Stimulated activated CD8-positive, alpha-beta memory T cell treated with anti-CD3 and anti-CD28 coated beads, Interleukin-2, amount 100 ng/mL, for 48 hours (primary cell): Measurements from ENCODE around the gene MAGOH.

ENCODE experiments used
- DNase-seq, 2 donors: peaks; one replicate each; pipeline ENCODE4 v3.0.0-alpha.2; 2020; ENCODE audit warnings: low read depth in 2 of 2

The MAGOH gene

DNA sequence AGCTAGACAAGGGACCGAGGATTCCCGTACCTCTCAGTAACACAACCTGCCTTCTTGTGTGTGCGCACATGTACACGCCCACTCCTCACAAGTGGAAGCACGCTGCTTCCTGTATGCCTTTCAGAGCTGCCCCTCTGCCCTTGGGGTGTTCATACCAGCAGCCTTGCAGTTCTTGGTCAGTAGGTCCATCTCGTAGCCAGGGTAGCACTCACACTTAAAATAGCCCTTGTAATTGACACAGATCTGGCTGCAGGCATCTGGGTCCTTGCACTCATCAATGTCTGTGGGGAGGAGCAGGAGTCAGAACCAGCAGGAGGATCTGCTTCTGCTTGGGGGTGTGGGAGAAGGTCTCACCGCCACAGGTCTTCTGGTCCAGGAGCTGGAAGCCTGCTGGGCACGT, 32.6 kb upstream of the MAGOH start:
- no peak for DNase-seq

DNA sequence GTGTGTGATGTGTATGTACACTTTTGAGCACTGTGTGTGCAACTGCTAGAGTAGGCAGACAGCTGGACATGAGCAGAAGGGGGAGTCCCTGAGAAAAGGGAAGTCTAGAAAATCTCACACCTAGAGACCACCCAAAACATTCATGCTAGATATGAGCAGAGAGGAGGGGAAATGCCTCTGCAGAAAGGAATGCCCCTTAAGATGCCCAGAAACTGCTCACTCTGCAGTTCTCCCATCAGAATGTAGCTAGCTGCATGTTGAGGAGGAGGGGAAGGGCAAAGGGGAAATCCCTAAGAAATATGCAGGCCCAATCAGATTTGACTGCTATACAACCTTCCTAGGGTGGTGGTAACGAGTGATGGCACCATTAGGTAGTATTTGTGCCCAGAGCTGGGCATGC, 31.8 kb upstream of the MAGOH start:
- no peak for DNase-seq

DNA sequence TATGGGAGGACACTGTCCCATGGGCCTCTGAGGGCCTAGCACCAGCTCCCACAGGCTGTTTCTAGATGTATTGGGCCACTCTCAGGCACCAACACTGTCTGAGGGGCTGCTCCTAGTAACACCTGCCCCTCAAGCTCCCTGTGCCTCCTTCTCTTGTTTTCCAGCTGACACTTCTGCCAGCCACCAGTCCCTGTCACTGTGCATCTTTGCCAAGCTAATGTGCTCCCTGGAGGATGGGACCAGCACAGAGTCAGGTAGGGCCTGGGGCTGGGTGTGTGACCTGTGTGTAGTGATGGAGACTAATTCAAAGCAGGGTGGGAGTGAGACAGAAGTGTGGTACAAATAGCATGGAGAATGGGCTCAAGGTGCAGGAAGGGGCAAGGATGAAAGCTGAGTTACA, 29.4 kb upstream of the MAGOH start:
- no peak for DNase-seq

DNA sequence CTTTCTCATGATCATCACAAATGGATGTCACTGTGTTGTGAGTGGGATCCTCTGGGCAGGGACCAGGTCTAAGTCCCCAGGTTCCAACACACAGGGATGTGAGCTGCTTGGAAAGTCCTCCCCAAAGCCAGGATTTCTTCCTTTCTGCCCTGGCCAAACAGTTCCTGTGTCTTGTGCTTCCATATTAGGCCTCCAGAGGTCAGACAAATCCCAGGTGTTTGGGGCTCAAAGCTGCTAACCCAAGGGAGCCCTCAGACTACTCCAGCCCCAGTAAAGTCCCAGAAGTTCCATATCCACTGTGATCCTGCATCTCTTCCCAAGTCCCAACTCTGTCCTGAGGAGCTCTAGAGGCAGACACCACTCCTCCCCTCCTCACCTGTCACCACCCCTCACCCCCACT, 27.7 kb upstream of the MAGOH start:
- DNase-seq, result no peak

DNA sequence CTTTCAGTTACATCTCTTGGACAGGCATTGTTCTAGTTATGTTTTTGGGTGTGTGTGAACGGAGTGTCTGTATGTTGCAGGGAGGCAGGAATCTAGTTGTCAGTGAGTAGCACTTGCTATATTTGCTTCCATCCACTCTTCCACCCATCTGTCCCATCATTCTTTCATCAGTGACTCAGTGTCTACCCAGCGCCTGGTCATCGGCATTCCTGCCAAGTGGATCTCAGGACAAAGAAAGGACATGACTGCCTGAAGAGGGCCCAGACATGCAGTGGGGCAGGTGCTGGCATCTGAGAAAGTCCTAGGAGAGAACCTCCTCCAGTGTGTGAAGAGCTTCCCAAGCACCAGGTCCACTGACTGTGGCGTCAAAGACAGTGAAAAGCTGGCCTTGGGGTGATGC, 27.3 kb upstream of the MAGOH start:
- no peak for DNase-seq

DNA sequence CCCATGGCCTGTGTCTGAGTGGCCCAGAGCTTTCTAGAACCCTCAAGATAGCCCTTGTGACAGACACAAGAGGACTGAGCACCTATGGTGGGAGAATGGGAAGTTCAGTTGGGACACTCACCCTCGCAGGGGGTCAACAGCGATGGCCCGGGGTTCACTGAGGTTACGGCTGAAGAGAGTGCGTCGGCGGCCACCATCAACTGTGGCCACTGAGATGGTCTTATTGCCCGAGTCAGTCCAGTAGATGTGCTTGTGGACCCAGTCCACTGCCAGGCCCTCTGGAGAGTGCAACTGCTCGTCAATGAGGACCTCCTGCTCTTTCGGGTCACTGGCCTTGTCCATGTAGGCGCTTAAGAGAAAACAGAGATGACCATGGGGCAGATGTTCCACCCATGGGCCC, 25.7 kb upstream of the MAGOH start:
- no peak for DNase-seq

DNA sequence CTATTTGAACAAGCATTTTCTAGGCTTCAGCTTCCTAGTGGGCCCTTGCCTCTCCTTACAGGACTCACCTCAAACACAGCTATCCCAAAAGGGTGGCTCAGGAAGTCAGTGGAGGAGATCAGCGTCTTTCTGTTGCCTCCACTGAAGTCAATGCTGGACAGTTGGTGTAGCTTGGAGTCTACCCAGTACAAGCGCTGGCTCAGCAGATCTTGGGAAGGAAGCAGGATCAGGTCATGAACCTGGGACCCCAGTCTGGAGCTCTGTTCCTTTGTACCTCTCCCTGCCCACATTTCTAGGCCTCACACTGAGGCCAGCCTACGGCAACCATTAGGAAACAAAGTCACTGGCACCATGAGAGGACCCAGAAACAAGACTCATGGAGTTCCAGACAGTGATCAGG, 23.7 kb upstream of the MAGOH start:
- no peak for DNase-seq

DNA sequence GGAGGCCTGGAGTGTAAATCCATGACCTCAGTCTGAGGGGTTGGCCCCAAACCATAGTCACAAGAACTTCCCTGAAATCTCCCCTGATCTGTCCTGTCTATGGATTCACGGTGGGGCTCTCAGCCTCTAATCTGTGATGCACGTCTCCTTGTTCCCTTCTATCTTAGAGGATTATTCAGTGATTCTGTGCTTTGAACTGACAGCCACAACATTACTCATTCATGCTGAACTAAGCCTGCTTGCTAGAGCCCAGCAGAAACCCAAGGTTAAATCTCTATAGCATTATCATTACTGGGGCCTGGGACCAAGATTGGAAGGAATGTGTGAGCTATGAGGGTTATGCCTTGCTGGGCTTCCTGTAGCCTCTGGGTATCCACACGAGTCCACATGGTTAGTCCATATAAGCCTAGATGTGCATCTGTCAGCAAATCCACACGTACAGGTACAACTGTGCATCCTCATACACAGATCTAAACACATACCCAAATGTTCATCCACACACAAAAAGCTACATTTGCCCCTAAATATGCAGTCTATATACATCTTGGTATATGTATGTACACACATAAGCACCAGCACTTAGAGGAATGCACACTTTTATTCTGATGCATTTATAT, 22.4 kb upstream of the MAGOH start:
- no peak for DNase-seq

DNA sequence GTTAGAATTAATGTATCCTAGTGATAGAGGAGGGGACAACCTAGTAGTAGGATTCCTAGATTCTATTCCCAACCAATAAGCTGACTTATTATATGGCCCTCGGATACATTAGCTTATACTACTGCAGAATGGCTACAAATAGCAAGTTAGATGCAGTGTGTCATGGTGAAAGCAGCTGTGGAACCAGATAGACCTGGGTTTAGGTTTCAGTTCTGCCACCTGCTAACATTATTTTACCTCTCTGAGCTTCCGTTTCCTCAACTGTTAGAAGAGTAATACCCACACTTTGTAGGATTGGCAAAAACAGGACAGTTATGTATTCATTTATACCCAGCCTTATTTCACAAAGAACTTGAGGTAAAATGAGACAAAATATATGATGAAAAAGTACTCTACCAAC, 21.6 kb upstream of the MAGOH start:
- no peak for DNase-seq

DNA sequence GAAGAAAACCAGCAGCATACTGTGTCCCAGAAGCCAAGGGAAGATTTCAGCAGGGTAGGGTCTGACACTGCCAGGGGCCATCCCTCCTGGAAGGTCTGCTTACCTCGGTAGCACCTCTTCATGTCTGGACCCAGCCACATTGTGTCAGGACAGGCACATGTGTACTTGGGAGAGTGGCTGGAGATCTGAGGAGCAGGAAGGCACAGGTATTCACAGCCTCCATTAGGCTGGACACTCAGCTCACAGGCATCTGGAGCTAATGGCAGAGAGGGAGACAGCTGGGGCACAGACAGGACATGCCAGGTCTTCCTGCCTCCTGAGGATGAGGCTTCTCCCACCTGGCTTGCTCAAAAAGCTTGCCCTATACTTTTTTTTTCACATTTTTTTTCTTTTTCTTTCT, 19.9 kb upstream of the MAGOH start:
- DNase-seq, result no peak

DNA sequence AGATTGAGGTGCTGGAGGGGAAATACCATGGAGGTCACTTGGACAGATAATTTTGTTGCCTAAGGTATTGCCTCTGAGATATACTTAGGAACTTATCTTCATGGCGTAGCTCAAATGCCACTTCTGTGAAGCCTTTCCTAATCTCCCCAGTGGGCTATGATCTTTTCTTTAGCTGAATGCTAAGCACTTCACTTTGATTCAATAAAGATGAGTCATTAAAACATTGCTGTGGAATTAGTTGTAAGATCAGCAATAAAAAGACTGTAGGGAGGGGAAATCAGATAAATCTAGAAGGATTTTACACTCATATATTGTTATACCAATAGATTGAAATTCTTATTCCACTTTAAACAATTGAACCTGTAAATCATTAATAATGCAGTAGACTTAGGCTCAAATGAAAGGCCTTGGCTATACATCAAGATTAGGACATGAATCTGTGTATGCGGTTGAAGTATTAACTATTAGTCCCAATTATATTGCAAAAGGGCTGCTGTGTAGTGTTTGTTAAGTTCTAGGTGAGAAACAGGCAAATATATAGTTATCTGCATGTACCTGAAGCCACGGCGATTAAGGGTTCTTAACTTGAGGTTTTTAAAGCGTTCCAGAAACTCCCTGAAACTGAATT, 19.2 kb upstream of the MAGOH start:
- no peak for DNase-seq

DNA sequence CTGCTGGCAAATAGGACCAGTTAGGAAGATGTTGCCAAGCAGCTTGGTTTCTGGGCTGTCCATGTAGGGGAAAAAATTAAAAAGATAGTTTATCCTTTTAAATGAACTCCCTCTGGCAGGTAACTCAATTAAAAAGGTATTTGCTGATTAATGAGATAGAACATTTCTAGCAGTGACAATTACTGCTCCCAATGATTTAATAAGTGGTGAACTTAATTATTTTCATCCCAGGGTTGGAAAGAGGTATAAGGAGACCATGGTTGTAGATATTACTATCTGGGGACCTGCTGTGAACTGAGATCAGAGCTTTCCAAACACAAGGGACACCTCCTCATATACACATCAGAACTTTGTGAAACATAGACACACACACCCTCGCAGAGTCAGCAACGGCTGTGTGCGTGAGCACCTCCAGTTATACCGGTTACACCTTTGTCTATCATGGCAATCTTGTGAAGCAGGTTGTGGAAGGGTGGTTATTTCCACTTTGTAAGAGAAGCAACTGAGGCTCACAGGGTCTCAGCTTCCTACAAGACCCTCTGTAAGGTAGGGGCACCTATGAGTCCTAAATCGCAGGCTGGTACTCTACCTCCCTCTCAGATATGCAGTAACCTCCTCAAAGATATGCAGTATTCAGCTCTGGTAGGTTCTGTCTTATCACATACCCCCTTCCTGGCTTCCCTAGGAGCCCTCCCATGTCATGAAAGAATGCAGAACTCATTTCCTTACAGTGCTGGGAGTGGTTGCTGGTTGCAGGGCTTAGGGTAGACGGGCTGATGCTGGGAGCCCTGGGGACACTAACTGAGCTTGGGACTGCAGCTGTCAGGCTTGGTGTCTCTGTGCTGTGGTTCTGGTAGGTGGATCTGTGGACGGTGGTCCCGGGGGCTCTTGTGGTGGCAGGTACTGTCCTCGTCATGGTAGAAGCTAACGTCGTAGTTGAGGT, 18.5 kb upstream of the MAGOH start:
- no peak for DNase-seq

DNA sequence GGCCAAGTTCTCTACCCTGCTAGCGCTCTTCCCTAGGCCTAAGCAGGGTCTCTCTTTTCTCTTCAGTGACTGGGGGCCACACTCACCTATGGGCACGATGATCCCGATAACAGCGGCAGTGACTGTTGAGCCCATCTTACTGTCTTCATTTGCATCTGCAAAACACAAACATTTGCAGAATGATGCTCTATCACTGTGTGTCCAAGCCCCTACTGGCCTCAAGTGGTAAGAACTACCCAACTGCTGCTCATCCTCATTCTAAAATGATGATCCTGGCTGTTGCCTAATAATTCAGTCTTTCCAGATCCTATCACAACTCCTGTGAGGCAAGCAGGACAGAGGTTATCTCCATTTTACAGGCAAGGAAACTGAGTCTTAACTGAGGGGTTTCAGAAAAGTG, 16.7 kb upstream of the MAGOH start:
- no peak for DNase-seq

DNA sequence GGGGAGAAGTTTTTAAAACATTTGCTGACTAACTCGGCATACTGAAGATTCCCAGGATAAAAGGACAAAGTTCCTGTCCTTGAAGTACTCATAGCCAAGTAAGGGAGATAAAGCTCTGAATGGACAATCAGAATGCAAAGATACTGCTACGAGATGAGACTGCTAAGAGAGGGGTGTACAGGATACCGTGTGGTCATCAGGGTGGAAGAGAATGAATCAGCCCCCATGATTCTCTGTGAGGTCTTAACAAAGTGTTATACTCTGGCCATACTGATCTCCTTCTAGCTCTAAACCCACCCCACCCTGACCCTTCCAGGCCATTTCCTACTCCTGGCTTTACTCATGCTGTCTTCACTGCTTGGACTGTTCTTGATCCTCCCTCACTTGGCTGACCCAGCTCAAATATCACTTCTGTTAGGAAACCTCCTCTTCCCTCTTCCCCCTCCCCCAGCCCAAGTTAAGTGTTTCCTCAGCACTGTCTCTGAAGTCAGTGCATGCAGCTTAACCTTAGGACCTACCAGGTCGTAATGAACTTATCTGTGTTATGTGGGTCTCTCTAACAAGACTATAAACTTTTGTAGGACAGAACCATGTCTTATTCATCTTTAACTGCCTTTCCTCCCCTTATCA, 15.8 kb upstream of the MAGOH start:
- no peak for DNase-seq

DNA sequence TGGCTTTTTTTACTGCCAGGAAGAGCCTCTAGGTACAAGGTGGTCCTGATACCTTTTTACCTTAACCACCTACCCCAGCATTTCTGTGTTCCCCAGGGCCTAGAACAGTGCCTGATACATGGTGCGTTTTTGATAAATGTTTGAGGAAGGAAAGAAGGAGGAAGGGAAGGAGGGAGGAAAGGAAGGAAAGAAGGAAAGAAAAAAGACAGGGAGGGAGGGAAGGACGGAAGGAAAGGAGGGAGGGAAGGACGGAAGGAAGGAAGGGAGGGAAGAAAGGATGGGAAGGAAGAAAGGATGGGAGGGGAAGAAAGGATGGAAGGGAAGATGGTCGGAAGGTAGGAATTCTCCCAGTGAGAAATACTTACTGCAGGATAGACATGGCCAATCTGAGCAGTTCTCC, 12.0 kb upstream of the MAGOH start:
- no peak for DNase-seq

DNA sequence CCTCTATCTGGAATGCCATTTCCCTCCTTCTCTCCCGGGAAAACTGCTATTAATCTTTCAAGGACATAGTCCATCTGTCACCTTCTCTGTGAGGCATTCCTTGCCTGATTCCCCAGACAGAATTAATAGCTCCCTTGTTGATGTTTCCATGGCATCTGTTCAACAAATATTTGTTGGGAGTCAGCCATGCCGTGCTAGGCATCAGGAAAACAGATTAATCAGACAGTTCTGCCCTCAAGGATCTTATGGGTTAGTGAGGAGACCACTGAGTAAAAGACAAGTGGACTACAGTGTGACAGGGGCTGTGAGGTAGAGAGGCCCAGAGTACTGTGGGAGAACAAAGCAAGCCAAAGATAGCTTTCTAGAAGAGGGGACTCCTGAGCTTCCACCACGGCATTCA, 11.4 kb upstream of the MAGOH start:
- no peak for DNase-seq

DNA sequence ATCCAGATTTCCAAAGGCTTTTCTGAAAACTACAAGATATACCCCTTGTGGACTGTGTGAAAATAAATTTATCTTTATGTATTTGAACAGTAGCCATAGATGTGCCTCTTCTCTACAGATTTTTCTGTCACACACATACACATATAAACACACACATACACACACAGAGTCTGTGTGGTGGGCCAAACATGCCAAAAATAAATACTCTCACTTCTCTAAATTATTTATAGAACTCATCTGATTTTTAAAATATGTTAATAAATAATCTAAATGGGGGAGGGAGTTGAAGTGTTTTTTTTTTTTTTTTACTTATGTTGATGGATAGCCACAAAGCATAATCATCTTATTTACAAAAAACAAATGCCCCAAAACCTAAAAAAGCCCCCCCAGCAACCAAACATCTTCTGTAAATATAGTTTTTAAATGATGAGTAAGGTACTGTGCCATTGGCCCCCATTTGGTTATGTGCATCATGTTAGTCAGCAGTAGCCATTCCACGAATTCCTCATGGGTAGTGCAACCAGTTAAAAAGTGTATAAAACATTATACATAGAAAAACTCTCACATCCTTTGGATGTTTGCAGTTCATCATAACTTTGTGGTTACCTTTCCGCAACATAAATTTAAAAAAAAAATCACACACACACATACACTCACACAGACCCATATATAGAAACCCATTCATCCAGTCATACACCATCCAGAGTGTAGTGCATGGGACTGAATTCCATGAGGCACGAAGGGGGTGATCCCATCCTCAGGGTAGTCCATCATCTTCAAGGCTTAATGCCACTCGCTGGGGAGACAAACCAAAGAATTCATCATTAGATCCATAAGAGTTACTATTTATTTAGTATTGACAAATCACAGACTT, 8.2 kb upstream of the MAGOH start:
- no peak for DNase-seq

DNA sequence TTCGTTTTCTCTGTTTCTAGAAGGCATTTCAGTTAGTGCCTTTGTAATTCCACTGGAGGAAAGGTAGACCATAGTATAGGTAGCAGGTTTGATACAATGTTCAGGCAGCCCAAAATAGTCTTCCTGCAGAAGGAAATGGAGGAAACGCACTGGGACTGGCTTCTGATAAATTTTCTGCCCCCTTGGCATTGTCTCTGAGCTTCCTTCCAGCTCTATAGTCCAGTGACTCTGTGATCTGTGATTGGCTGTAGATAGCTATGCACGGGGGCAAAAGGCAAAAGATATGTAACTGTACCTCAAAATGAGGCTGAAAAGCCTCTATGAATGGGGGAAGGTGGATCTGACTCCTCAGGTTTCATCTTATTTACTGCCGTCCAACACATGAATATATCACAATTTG, 5.8 kb upstream of the MAGOH start:
- DNase-seq, result no peak

DNA sequence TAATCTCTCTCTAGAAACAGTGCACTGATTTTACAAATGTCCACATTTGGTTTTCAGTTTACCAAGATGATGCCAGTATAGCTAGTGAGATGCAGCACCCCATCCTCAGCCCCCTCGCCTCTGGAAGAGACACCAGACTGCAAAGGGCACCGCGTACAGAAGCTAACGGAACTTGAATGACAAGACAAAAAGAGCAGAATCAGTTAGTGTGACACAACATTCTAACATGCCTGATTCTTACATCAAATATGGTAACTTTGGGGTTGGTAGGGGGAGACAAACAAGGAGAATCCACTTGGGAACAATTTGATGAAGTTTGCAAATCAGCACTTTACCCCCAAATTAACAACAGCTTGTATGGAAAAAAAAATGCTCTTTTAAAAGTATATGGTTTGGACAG, 4.1 kb upstream of the MAGOH start:
- no peak for DNase-seq

DNA sequence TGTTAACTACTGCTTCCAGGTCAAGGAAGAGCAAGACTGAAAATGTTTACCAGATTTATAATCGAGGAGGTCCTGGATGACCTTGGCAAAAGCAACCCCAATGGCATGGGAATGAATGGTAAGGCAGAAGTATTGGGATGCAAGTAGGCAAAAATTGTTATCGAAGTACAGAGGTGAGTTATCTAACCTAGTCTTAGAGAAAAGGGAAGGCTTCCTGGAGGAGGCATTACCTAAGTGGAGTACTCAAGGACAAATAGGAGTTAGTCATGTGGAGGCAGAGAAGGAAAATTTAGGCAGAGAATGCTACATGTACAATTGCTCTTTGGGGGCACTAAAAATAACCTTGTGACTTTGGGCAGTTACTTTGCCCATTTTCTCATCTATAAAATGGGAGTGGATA, 3.5 kb upstream of the MAGOH start:
- no peak for DNase-seq

DNA sequence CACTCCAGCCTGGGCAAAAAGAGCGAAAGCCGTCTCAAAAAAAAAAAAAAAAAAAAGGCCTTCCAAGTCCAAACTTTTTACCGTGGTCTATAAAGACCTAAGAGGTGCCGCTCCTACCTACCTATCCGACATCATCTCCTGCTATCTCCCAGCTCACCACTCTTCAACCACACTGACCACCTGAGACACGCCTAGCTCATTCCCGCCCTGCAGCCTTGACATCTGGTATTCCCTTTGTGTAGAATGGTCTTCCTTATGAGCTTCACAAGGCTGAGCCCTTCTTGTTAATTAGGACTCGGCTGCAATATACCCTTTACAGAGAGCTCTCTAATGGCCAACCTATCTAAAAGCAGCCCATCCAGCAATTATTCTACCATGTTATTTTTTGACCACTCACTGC, 680 bp downstream of the MAGOH start:
- DNase-seq, result no peak

DNA sequence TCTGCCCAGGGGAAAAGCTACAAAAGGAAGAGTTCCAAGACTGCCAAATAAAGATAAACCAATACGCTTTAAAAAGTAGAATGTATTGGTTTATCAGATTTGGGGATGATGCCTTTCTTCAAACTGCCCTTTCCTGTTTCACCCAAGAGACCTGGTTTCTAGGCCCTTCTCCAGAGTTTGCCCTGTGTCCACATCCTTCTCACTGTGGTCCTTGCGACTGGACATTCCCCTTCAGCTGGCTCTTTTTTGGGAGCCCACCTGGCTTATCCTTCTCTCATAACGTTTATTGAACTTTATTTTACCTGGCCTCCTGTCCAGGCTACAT, 17.4 kb downstream of the MAGOH start:
- DNase-seq, result no peak
